COLO668 (cell line): ENCODE results near the gene ZNF488.

Experiments used
- DNase-seq: peaks from one replicate; lab custom pipeline; 2025; ENCODE audit not compliant: unreplicated experiment; lab: John Stamatoyannopoulos, UW

ZNF488 gene

DNA sequence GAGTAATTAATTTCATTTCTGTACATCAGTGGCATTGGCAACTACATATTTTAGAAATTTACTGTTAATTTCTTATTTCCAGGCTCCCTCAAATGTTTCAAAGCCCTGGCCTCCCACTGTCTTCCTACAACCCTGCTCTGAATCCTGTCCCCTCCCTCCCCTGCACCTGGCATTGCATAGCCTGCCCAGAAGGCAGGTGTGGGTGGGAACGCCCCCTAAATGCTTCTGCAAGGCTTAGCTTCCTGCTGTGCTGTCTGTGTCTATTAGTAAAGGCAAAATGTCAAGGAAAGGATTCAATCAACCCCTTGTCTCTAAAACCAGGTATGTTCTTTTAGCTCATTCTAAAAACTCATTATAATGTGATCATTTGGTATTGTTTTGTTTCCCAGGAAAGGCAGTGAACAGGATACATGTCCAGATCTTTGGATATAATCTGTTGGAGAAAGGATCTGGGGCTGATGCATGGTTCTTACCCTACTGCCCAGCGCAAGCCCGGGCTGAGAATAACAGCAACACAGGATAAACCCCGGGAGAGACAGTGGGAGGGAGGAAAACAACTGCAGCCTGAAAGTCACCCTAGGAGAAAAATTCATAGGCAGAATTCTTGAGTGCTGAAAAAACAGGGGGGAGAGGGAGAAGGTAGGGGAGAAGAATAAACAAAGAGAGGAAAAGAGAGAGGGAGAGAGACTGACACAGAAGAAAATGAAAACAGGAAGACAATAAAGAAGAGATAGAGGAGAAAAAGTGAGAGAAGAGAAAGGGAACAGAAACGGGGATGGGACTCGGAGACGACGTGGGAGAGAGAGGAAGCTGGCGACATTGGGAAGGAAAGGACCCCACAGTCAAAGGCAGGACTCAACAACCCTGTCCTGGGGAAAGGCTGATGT is 589 bp downstream of the ZNF488 start:
- DNase-seq: peak; percentile 80

DNA sequence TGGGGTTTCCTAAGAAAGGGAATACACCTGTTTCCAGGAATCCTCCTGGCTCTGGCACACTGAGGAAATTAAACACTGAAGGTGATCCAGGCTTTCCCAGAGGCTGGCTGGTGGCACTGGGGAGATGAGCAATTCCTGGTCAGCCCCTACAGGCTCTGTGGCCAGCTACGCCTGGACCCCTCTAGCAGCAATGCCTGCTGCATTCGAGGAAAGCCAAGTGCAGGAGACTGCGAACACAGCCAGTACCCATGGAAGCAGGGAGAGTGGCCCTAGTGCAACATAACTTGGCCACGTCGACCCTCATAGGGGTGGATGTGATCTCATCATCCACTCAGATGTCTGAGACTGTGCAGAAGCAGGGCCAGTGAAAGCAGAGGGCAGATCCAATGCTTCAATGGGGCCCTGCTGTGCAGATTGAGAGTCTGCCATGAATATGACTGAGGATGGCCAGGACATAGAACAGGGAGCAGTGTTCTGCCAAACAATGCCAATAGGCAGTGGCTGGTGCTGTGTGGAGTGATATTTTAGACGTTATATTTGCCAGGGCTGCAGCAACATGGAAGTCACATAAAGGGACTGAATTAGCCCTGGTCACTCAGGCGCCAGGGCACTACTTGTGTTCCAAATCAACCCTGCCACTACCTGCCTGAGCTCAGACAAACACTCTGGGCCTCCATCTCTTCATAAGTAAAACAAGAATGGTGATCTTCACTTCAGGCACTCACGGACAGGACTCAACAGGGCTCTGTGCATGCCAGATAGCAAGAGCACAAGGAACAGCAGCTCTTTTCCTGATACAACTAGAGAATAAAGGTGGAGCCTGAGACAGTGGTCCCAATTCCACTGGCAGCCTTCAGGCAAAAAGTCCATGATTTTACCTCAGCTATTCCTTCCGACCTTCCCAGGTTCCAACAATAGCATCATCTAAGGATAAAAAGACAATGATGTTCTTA is 2.4 kb downstream of the ZNF488 start:
- no peak for DNase-seq

DNA sequence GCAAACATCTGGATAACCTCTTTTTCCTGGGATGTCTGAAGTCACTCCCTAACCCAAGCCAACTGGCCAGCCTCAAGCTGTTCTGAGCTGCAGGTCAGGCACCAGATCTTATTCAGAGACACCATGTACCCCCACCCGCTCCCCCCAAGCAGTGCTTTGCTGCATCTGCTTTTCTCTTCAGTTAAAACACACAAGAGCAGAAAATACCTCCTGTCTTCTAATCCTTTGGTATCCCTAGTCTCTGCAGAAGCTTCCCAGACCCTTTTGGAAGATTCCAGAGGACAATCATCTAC is 3.0 kb downstream of the ZNF488 start:
- DNase-seq: no peak

DNA sequence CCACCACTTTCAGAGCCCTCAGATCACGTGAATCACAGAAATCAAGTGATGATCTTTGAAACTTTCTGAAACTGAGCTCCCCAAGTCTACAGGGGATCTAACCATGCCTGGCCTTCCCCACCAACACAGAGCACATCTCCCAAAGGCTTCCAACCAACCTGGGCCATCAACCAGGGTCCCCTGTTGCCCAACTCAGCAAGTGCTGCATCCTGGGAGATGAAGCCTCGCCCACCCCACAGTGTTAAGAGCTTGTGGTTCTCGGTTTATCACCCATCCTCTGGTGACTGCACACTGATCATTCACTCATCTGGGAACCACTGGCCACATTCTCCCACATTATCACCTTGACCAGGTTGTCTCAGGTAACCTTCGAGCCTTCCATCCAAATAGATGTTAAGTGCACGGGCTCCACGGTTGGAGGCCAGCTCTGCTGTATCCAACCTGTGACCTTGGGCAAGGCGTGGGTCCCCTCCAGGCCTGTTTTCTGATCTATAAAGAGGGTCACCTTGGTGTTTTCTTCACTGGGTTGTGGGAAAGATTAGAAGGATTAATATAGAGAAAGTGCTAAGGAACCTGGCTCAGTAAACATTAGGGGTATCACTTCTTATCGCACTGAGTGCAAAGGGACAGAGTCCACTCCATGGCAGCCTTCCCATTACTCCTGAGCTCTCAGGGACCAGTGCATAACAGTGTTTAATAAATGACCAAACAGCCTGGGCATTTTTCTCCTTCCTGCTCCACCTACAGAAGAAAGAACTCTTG is 3.6 kb downstream of the ZNF488 start:
- no peak for DNase-seq

DNA sequence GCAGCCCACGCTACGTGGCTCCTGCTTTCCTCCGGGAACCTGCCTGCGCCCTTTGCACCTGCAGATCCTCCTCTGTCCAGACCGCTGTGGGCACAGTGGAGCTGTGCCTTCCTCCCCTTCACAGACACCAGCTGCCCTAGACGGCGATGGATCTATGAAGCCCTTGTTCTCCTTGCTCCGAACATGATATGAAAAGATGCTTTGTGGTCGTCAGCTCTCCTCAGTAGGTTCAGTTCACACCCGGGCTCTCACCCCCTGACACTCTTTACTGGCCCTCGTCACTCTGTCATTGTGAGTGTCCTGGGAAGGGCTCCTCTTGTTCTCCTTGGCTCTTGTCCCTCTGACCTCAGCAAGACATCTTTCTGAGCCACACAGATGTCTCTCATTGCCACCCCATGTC is 4.2 kb downstream of the ZNF488 start:
- DNase-seq: no peak

DNA sequence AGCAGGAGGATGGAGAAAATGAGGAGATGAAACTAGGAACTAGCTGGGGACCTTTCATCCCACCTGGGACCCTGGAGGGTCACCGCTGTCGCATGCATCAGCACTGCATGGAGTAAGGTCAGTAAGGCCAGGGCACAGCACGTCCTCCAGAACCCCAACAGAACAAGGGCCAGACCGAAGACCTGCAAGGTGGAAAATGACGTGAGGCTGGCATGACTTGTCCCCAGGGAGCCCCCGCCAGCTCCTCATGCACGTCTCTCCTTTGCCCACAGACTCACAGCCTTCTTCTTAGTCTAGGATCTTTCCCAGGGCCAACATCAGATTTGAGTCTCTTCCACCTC is 4.7 kb downstream of the ZNF488 start:
- DNase-seq: no peak

DNA sequence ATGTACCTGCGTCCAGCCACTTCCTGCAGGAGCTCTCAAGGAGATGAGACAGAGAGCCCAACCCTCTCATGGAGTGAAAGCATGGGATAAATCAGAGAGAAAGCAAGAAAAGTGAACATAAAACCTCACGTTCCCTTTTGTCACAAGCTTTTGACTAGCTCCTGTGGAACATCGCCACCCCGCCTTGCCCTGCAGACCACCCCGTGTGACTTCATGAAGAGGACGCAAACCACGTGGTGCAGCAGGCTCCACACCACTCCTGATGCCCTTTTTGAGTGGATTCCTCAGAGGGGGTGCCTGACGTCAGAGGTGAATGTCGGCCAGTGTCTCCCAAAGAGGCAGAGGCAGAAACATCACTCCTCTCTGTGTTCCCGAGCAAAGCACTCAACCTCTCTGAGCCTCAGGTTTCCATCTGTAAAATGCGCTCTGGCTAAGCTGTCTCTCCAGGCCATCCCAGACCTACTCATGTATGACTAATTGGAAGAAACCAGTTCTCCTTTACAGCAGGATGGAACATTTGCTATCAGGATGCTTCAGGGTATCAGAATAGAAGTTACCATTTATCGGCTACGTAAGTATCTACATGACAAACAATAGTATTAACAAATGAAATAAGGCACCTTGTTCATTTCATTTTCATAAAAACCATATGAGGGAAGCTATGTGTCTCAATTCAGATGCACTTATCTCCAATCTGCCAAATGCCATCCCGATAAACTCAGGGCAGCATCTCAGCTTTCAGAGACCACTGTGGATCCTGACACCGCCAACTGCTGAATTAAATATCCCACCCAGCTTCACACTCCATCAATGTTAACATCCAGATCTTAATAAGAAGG is 5.3 kb downstream of the ZNF488 start:
- DNase-seq: no peak

DNA sequence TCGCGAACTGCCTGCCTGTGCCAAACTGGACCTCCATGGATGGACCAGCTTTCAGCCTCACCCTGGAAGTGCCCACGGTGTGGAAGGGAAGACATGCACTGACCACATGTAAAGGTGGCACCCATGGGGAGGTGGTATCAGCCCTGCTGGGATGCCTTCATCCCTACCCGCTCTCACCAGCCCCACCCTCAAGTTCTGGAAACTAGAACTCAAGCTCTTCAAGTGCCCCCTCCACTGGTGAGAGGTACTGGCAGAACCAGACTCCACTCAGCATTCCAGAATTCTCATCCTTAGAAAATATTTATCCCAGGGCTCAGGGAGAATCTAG is 5.9 kb downstream of the ZNF488 start:
- DNase-seq: no peak

DNA sequence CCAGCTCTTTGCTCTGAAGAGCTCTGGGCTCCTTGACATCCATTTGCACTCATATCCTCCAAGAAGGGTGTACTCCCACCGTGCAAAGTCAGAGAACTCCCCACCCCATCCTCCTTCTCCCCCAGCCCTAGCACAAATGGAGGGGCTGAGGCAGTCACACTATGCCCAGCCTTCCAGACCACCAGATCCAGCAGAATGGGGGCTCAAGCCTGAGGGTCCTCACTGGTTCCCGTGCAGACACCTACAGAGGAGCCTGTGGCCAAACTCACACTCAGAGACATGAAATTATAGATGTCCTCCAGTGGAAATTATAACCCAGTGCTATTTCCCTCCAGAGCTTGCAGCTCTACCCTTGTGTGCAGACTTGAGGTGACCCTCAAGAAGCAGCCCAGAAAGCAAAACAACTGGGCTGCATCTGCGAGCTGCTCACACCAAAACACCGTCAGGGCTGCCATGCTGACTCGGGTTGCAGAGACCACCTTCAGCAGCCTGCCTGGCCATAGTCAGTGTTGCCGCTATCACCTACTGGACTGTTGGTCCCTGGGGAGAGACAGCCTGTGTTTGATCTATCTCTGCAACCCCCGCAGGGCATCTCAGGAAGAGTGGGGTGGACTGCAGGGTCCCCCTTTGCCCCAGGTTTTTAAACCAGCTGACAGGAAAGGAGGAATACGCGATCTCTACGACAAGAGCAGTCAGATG is 7.4 kb downstream of the ZNF488 start:
- DNase-seq: no peak

DNA sequence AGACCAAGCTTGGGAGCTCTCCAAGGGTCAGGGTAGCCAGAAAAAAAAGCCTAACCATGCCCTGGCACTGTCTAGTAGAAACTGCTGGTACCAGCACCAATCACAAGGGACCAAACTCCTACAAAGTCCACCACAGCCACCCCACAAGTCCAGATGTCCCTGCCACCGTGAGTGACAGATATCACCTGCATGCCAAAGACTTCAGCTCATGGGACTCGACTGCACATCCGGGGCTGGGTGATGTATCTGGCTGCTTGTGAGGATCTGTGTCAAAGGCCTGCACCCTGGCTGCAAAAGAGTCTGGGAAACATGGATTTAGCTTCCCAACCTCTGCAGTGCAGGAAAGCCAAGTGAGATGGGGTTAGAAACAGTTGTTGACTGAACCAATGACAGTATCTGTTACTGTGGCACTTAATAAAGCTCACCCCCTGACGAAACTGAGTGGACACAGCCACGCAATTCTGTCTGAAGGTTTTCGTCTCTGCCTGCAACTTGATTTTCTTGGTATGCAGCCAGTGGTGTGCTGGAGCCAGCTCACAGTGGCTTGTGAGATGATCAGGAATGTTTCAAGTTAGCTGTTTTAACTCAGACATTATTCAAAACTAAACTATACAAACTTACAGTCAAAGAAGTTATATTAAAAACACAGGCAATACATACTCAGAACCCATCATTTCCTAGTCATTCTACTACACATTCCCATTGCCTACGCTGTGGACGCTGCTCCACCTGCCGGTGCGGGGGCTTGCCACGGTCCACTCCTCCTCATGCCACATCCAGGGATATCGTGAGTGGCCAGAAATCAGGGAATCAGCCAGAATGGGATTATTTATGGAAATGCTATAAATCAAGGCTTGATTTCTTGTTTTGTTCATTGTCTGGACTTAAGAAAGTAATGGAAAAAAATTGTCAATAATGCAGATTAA is 9.2 kb downstream of the ZNF488 start:
- DNase-seq: no peak

DNA sequence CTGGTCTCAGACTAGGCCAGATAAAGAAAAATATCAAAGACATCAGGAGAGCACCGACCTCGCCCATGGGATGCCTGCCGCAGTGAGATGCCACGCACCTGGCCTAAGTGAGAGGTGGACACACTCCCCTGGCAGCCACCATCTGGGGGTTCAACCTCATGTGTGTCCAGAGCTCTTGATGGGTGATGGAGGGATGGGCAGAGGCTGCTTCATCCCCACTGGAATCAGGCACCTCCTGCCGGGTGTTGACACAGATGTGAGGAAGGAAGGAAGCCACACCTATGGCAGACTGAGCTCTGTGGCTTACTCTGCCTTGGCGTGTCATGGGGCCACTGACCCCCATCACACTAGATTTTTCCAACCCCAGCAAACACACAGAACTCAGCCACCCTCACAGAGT is 11.4 kb downstream of the ZNF488 start:
- no peak for DNase-seq

DNA sequence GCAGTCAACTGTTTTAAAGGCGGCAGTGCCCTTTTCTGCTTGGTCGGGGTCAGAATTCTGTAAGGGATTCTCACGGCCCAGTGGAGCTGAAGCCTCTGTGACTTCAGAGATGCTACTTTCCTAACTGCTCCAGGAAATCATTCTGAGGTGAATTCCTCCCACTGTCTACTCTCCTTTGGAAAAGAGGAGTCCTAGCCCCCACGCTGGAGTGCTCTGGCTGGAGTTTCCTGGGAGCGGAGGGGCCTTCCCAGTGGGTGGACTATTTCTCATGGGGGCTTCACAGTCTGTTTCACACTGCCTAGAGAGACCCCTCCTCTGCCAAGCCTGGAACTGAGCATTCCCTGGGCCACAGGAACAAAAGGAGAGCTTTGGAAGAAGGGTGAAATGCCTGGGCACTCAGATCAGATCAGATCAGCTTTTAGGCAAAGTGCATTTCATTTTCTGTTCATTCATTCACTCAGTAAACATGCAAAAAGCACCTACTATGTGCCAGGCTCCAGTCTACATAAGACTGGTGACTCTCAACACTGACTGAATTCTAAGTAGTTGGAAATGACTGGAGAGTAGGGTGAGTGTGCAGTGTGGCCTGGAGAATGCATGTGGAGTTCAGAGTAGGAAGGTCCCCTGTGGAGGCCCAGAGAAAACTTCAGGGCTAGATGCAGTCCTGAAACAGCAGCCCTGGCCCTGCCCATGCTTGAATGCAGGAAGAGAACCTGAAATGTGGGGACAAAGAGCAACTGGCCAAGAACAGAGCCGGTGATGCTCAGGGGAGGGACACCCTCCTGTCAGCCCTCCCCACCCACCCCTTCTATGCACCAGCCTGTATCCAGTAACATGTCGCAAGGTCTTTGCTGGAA is 12.2 kb downstream of the ZNF488 start:
- DNase-seq: no peak

DNA sequence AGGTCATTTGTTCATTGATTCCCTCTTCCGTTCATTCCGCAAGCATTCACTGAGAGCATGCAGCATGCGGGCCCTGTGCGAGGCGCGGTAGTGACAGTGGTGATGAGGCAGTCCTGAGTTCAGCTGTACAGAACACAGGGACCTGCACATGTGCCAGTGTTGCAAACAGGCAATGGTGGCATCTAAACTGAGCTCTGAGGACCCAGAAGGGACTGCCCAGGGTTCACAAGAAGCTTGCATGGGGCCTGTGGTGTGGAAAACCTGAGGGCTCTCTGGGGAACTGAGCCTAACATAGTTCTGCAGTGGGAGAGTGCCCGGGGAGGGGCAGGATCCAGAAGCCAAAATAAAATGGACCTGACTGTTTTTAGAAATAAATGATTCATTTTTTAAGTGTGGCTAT is 13.2 kb downstream of the ZNF488 start:
- DNase-seq: no peak

DNA sequence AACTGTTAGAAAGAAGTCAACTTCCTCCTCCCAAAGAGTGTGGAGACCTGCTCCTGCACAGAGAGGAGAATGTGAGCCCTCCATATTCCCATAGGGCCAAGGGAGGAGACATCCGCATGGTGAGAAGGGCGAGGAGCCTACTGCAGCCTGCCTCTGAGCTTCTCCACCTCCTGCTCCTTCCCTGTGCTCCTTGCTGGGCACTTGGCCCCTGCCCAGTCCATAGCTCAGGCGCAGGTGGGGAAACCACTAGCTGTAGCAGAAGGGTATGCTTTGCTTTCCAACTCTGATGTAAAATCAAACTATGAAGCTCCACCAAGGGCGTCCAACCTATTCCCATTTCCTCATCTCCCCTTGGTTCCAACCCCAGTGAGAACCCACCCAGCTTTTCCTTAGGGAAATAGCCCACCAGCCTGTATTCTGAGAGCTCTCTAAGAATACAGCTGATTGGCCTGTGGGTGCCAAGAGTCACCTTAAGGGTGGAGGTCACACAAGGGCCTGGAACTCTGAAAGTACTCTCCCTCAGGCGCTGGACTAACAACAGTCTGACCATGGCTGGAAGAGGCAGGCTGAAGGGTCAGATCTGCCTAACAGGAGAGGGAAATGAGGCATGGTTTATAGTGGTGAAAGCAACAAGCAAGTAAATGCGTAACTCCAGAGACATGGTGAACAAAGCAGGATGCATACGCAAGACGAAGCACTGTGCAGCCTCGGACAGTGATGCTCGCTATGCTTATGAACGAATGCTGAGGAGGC is 13.9 kb downstream of the ZNF488 start:
- no peak for DNase-seq

DNA sequence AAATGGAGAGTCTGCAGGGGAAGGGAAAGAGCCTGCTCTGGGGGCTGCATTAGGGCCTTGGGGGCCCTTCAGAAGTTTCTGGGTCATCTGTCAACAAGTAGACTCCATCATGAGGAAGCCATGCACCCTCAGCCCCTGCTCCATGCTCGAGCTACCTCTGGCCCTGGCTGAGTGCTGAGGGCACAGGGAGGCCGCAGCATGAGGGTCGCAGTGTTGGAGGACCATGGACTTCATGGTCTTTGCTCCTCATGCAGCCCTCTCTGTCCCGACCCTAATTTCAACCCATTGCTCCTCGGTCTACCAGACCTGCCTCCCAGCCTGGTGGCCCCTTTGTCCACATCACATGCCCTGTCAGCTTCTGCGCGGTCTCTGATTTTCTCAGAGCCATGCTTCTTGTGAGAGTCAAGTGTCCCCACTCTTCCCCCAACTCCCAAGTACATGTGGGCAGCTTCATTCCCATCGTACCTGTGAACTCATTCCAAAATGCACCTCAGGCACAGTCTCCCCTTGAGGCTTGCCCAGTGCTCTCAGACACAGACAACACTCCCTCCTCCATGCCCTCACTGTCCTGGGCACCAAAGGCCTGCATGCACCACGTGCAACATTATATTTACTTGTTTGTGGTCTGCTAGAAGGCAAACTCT is 14.7 kb downstream of the ZNF488 start:
- DNase-seq: no peak

DNA sequence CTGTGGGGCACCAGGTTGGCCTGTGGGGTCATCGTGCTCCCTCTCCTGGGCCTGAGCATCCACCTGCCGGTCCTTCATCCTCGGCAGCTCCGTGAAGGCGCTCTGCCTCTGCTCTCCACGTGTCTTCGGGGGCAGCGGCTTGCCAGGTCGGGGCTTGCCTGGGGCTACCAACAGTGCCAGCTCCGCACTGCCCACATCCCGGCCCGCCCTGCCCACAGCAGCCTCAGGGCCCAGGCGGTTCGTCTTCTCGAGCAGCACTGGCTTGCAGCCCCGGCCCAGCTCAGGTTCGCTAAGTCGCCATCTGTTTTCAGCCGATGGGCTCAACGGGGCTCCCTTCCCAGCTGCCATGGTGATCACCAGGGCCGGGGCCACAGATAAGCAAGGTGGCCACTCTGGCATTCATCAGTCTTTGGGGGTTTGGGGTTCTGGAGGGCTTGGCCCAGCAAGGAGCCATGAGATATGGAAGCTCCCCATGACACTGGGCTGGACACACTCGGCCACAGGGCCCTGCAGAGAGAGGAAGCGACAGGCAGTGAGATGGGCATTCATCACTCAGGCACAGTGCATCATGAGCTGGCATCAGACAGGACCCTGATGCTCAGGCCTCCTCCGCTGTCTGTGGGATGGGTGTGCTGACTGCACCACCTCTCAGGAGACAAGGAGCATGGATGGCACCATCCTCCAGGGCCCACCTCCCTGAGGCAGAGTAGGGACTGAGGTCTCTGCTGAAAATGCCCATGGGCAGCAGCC is 15.5 kb downstream of the ZNF488 start:
- no peak for DNase-seq
